Fibroblast of the aortic adventitia (primary cell): Measurements from ENCODE around the gene SLC16A13. TPM values are rescaled to one million over a fixed set of nuclear protein-coding genes. Genes with fewer than 3 reads are reported as not detected.

Source experiments
- DNase-seq: peaks from one replicate; pipeline ENCODE4 v3.0.0-alpha.2; 2010; ENCODE audit warnings: low read depth
- H3K4me3 ChIP-seq: 2 replicates; pipeline ENCODE4 v1.5.1; 2011; ENCODE audit warnings: low read depth, mild to moderate bottlenecking, control low read depth, low read length, moderate library complexity
- total RNA-seq: library from RNA; depleted of rRNA; stranded (reverse); fragments of >200 nt; gene quantifications from 2 replicates; pipeline ENCODE4 v1.2.3, GENCODE V29; 2012; ENCODE audit warnings: low replicate concordance
- TF ChIP-seq, protein P1 (sequence below): IDR thresholded peaks from 2 replicates; pipeline ENCODE4 v1.5.1; 2011; ENCODE audit warnings: mild to moderate bottlenecking, low read length, control low read depth, inconsistent platforms; ENCODE audit not compliant: insufficient read depth

SLC16A13 gene
- total RNA-seq, 1 donor, result 0.72 TPM

DNA sequence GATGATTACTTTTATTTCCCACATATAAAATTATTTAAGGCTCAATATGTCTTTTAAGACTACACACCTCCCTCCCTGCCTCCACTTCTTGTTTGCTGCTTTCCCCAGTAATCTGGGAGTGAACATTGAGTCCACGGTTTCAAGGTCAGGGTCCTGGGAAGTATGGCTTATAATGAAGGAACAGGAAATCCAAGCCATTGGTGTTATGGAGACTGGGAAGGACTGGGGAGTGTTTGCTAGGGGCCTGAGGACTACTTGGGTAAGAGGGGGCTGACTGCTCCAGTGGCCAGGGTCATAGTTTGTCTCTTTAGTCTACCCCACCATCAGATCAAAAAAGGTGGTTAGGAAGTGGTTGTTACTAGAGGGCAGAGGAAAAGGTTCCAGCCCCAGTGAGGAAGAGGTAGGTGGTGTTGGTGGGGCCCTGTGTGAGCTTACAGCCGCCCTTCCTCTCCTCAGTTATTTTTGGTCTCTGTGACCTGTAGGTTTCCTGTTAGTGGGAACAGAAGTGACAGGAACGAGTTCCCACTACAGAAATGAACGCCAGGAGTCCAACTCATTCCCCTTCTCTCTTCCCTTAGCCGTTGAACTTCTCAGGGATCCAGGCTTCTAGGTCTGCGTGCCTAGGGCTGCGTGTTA, 742 bp upstream of the SLC16A13 start:
- H3K4me3 ChIP-seq, result peak overlapping the region; percentile 85
- DNase-seq, result no peak
- TF ChIP-seq, protein P1, sequence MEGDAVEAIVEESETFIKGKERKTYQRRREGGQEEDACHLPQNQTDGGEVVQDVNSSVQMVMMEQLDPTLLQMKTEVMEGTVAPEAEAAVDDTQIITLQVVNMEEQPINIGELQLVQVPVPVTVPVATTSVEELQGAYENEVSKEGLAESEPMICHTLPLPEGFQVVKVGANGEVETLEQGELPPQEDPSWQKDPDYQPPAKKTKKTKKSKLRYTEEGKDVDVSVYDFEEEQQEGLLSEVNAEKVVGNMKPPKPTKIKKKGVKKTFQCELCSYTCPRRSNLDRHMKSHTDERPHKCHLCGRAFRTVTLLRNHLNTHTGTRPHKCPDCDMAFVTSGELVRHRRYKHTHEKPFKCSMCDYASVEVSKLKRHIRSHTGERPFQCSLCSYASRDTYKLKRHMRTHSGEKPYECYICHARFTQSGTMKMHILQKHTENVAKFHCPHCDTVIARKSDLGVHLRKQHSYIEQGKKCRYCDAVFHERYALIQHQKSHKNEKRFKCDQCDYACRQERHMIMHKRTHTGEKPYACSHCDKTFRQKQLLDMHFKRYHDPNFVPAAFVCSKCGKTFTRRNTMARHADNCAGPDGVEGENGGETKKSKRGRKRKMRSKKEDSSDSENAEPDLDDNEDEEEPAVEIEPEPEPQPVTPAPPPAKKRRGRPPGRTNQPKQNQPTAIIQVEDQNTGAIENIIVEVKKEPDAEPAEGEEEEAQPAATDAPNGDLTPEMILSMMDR, result no peak

DNA sequence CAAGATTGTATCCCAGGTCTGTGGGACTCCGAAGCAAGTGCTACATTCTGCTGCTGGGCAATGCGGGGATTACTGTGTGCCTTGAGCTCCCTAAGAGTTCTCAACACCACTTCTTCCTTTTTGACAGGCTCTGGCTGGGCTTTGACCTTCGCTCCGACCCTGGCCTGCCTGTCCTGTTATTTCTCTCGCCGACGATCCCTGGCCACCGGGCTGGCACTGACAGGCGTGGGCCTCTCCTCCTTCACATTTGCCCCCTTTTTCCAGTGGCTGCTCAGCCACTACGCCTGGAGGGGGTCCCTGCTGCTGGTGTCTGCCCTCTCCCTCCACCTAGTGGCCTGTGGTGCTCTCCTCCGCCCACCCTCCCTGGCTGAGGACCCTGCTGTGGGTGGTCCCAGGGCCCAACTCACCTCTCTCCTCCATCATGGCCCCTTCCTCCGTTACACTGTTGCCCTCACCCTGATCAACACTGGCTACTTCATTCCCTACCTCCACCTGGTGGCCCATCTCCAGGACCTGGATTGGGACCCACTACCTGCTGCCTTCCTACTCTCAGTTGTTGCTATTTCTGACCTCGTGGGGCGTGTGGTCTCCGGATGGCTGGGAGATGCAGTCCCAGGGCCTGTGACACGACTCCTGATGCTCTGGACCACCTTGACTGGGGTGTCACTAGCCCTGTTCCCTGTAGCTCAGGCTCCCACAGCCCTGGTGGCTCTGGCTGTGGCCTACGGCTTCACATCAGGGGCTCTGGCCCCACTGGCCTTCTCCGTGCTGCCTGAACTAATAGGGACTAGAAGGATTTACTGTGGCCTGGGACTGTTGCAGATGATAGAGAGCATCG, 2.4 kb downstream of the SLC16A13 start:
- DNase-seq, result no peak
- no peak overlapping the region for H3K4me3 ChIP-seq
- TF ChIP-seq, protein P1, result no peak

DNA sequence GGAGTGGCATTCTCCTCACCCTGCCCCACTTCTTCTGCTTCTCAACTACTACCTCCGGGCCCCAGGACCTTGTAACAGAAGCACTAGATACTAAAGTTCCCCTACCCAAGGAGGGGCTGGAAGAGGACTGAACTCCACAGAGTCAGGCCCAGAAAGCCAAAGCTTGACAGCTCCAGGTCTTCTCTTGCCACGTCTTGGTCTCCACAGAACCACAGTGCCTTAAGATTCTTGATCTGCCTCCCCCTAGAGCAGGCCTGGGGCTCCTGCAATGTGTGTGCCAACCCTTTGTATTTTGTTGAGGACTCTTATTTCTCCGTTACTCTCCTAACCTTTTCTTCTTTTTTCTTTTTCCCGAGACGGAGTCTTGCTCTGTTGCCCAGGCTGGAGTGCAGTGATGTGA, 4.0 kb downstream of the SLC16A13 start:
- TF ChIP-seq, protein P1, result no peak
- no peak for DNase-seq
- H3K4me3 ChIP-seq, result no peak overlapping the region

DNA sequence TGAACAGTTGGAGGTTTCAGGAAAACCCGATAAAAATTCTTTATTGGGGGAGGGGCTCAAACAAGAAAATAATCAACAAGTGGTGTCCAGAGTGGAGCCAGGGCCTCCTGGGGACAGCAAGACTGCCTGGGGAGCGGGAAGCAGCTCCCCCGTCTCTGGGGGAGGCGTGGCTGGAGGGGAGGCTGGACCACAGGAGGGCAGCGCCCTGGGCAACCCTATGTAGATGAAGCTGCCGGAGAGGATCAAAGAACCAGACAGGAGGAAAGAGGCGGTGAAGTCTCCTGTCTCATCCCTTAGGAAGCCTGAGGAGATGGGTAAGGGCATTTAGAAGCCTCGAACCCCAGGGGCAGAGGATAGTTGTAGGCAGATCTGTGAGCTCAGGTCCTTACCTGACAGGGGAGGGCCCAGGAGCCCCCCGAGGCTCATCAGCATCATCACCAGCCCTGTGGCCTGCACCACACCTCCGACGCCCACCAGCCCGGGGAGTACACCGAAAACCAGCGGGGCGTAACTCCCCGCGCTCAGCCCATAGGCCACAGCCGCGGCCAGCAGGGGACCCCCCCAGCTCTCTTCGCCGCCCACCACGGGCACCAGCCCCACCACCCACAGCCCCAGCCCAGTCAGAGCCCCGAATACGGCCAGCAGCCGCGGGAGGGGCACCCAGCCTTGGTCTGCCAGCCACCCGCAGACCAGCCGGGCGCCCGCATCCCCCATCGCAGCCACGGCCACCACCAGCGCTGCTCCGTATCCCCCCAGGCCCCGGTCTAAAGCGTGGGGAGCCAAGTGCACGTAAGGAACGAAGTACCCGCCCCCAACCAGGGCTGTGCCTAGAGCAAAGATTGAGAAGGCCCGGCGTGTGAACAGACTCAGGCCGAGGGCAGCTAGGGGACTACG, 6.0 kb downstream of the SLC16A13 start:
- TF ChIP-seq, protein P1, result no peak
- DNase-seq, result no peak
- H3K4me3 ChIP-seq, result no peak overlapping the region

DNA sequence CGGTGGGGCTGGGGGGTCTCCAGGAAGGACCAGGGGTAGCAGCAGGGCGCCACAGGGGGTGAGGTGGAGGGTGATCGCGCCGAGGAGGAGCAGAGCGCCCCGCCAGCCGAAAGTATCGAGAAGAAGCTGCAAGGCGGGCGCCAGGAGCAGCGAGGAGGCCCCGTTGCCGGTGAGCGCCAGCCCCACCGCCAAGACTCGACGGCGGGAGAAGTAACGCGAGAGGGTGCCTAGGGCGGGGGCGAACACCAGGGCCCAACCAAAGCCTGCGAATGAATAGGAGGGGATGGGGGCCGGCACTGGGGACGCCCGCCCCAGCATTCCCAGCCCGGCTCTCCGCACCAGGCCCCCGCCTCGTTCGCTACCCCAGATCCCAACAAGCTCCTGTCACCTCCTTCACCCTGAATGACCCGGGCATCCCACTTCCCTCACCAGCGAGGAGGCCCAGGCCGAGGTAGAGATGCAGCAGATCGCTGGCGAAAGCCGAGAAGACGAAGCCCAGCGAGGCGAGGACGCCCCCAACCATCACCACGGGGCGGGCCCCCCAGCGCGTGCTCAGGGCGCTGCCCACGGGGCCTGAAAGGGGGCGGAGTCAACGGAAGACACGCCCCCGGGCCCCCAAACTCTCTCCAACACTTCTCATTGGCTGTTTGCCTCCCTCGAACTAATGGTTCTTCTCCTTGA, 6.8 kb downstream of the SLC16A13 start:
- DNase-seq, result no peak
- no peak overlapping the region for H3K4me3 ChIP-seq

DNA sequence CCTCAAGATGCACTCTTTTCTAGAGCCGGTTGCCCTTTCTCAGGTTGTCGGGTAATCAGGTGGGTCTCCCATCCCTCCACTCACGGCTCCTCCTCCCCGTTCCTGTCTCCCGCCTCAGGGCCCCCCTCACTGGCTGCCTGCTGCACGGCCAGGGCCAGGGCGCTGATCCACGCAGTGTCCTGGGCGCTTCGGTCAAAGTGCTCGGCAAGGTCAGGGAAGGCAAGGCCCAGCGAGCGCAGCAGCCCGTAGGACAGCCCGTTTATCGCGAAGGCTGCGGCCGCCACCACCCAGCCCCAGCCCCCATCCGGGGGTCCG, 7.3 kb downstream of the SLC16A13 start:
- TF ChIP-seq, protein P1, result no peak
- no peak for DNase-seq
- H3K4me3 ChIP-seq, result peak overlapping the region; percentile 56

More for the DNA sequence above, 6.8 kb downstream of the SLC16A13 start:
- TF ChIP-seq, protein P1, result no peak
